Cardiac fibroblast (primary cell): Measurements from ENCODE around the gene STARD3.

ENCODE experiments used
- DNase-seq, 2 donors: peaks; one replicate each; pipeline versions ENCODE4 v3.0.0 to v3.0.0-alpha.2; 2010; ENCODE audit warnings: low read depth in 2 of 2
- H3K4me3 ChIP-seq, 2 donors: replicated peaks in 1 of 2; 1 replicate in 1 of 2; 2 replicates in 1 of 2; pipeline ENCODE4 v1.5.1; 2011; ENCODE audit warnings: low read depth in 2 of 2, low read length in 2 of 2, mild to moderate bottlenecking in 2 of 2, moderate library complexity in 1 of 2
- TF ChIP-seq, protein P1 (sequence below): IDR thresholded peaks from one replicate; pipeline ENCODE4 v1.5.1; 2011; ENCODE audit warnings: low read depth, mild to moderate bottlenecking, low read length, inconsistent platforms

The STARD3 gene

GRCh38 chr17:39600288-39600996 lies 36.5 kb upstream of the STARD3 start:
- TF ChIP-seq, protein P1, sequence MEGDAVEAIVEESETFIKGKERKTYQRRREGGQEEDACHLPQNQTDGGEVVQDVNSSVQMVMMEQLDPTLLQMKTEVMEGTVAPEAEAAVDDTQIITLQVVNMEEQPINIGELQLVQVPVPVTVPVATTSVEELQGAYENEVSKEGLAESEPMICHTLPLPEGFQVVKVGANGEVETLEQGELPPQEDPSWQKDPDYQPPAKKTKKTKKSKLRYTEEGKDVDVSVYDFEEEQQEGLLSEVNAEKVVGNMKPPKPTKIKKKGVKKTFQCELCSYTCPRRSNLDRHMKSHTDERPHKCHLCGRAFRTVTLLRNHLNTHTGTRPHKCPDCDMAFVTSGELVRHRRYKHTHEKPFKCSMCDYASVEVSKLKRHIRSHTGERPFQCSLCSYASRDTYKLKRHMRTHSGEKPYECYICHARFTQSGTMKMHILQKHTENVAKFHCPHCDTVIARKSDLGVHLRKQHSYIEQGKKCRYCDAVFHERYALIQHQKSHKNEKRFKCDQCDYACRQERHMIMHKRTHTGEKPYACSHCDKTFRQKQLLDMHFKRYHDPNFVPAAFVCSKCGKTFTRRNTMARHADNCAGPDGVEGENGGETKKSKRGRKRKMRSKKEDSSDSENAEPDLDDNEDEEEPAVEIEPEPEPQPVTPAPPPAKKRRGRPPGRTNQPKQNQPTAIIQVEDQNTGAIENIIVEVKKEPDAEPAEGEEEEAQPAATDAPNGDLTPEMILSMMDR: no peak

GRCh38 chr17:39600997-39601597 lies 35.8 kb upstream of the STARD3 start:
- H3K4me3 ChIP-seq: no peak overlapping the region
- no peak for DNase-seq
- TF ChIP-seq, protein P1: no peak

More at GRCh38 chr17:39600288-39600996, 36.5 kb upstream of the STARD3 start:
- H3K4me3 ChIP-seq: no peak overlapping the region
- no peak for DNase-seq

DNA sequence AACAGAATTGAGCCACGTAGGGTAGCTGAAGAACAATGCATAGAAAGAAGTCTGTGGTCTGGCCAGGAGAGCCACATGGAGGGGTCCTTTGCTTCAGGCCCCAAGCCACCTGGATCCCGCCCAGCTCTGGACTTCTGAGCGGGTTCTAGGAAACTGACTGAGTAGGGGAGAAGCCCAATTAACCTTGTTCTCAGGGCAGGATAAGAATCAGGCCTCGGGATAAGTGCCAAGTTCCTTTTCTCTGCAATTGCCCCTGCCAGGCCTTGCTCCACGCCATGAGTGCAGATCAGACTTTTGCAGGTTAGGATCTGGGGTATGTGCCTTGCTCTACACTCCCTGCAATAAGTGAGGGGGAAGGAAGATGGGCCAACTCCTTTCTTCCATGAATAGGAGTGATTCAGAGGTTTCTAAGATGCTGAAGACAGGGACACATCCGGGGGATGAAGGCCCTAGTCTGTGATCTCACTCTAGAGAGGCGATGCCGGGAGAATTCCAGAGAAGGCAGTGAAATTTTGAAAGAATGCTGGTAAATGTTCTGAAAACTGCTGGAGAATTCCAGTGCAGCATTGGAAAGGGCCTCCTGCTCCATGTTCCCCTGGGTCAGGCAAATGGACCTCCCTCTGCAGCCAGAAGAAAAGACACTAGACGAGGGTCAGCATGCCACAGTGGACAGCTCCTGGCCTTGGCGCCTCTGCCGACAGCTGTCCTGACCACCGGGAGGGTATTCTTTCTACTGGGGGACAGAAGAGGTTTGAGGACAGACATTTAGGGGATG lies 35.0 kb upstream of the STARD3 start:
- TF ChIP-seq, protein P1: no peak
- DNase-seq: no peak
- H3K4me3 ChIP-seq: no peak overlapping the region

DNA sequence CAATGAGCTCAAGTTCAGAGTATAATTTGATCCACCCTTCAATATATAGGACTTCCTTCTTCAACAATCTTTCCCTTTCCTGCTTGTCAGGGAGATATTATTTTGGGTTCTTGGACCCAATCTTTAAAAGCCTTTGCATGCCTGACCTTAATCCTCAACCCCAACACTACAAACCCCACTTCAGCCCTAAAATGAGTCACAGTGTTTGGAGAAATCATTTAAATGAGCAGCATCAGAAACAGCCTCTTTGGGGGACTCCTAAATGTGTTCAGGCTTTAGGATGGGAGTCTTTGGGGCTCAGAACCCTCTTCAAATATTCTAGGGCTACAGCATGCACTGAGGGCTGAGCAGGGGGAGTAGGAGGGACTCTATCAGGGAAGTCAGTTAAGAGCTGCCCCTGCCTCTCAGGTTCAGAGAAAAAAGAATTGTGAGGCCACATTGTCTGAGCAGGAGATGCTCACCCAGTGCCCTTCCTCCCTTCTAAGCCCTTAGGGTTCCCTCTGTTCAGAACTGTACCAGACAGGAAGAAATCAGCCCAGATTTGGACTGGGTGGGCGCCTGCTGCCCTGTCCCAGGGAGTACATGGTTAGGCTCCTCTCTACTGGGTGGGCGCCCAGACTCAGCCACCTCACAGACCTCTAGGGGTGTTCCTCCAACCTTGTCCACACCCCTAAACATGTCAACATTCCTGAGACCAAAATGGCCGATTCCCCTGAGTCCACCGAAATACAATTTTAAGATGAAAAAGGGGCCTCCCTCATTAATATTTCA lies 34.2 kb upstream of the STARD3 start:
- TF ChIP-seq, protein P1: no peak
- DNase-seq: no peak
- no peak overlapping the region for H3K4me3 ChIP-seq

DNA sequence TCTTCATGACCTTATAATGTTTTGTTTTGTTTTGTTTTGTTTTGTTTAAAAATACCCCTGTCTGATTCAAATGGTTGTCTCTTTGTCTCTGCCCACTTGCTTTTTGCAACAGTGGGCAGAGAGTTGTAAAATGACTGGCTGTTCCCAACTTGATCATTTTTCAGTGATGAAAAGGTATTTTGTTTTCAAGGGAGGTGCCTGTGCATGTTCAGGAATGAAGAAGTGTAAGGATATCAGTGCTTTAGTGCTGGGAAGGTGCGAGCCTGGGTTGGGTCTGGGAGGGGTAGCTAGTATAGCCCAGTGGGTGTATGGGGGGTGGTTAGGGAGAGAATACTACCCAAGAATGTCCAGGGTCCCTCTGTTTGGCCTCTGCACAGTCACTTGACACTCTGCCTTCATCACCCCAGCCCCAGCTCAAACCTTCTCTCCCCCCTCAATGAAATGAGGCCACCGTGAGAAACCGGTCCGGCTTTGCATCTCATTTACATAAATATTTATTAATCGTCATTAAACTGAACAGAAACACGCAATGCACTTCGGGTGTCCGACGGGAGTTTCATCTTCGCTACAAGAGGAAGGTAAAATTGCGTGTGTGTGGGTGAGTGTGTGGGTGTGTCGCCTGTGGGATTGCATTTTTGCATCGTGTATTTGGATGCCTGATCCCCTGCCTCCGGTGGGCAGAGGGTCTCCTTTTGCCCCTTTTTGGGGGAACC lies 33.5 kb upstream of the STARD3 start:
- no peak for DNase-seq

More for the DNA sequence above, 33.5 kb upstream of the STARD3 start:
- TF ChIP-seq, protein P1: no peak
- no peak overlapping the region for H3K4me3 ChIP-seq
